HG03460 (cell line): ENCODE results near the gene PCBP3.

Experiments
- ATAC-seq: cut with Tn5 transposase; IDR thresholded peaks from one replicate; pipeline ENCODE4 v1.9.1; 2021; ENCODE audit not compliant: unreplicated experiment

Gene PCBP3

GRCh38 chr21:45918835-45919447, 275.4 kb downstream of the PCBP3 start:
- no peak for ATAC-seq

DNA sequence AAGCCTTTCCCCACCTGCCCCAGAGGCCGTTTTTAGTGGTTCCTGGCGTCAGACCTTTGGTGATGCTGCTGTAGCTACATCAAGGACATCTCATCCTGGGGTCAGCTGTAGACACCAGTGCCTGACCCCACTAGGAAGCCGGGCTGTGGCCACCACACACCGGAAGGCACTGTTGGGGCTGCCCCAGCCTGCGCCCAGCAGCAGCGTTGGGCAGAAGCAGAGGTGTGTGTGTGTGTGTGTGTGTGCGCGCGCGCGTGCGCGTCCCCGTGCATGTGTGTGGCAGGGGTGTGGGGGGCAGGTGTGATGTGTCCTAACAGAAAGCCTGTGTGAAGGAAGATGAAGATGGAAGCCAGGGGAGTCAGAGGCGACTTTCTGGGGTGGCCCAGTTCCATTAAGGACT, 276.1 kb downstream of the PCBP3 start:
- ATAC-seq, result no peak

- no peak for ATAC-seq
Measured at GRCh38 chr21:45920824-45921600, 277.5 kb downstream of the PCBP3 start.

DNA sequence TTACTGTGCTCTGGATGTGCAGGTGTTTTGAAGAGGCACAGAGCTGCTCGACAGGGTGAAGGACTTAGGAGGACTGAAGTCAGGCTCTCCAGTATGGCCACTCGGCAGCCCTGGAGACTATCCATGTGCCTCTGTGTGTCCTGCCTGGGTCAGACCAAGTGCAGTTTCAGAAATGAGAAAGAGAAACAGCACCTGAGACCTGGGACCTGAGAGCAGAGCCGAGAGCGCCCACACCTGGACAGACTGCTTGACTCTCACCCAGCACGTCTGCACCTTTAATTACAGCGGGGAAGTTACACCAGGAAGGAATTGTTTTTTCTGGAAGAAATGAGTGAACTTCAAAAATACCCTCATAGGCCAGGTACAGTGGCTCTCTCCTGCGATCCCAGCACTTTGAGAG, 278.4 kb downstream of the PCBP3 start:
- no peak for ATAC-seq

DNA sequence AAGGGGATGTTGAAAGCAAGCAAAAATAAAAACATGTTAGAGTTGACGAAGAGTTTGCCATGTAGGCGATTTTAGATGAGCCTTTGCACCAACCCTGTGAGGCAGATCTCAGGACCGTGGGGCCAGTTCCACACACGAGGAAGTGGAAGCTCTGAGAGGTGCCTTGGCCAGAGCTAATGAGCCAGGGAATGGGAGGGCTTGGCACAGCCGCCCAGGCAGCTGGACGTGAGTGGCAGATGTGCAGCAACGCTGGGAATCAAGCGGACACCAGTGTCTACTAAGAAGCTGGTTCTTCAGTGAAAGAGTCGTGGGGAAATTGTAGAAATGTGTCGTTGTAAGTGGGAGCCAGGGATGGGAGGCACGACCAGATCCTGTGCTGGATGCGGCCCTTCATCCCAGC, 279.1 kb downstream of the PCBP3 start:
- no peak for ATAC-seq

- no peak for ATAC-seq
Measured at GRCh38 chr21:45923146-45923545, 279.6 kb downstream of the PCBP3 start.

DNA sequence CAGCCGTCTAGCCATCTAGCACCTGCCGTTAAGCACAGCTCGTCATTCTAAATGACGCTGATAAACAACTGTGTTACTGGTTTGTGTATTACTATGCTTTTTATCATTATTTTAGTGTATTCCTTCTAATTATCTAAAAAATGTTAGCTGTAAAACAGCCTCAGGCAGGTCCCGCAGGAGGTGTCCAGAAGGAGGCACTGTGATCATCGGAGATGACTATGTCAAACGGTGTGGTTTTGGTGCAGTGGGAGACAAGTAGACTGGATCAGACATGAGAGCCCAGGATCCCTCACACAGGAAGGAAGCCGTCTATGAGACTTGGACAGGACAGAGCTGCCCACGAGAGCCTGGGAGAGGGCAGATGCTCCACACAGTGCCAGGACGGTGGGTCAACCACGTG, 282.8 kb downstream of the PCBP3 start:
- ATAC-seq, result no peak

- ATAC-seq, result no peak
Measured at GRCh38 chr21:45927032-45927431, 283.5 kb downstream of the PCBP3 start.

DNA sequence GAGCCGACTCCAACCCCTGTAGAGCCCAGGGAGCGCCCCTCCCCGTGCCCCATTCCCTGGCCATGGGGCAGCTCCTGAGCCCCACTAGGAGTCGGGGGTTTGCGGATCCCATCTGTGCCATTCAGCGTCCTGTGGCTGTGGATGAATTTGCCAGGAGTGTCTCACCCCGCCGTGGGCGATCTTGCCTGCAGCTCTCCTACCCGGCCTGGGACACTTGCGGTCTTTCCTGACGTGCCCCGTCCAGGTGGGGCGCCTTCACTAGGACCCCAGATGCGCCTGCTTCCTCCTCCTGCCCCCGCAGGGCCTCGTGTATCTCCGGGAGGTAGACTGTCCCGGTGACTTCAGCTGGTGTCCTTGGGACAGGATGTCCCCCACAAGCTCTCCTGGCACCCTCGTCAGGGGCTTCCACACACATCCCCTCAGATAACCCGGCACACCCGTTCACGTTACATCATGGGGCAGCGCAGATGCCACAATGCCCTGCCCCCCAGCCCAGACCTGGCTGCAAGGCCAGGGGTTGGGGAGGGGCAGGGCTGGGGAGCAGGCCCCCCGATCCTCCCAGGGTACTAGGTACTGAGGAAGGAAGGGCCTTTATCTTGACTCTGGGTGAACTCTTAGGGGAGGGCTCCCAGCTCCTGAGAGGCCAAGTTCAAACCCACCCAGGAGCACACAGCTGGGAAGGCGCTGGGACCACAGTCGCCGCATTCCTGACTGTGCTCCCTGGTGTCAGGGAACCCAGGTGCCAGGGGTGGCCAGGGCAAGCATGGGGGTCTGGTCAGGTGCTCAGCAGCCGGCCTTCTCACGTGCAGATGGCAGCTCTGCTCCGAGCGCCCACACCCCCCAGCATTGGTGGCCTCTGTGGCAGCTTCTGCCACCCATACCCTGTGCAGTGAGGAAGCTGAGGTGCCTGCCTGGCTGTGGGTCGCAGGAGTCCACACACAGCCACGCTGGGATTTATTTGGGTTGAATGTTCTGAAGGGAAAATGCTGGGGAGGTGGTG, 284.6 kb downstream of the PCBP3 start:
- ATAC-seq, result no peak

GRCh38 chr21:45929449-45929848, 285.9 kb downstream of the PCBP3 start:
- ATAC-seq, result no peak

DNA sequence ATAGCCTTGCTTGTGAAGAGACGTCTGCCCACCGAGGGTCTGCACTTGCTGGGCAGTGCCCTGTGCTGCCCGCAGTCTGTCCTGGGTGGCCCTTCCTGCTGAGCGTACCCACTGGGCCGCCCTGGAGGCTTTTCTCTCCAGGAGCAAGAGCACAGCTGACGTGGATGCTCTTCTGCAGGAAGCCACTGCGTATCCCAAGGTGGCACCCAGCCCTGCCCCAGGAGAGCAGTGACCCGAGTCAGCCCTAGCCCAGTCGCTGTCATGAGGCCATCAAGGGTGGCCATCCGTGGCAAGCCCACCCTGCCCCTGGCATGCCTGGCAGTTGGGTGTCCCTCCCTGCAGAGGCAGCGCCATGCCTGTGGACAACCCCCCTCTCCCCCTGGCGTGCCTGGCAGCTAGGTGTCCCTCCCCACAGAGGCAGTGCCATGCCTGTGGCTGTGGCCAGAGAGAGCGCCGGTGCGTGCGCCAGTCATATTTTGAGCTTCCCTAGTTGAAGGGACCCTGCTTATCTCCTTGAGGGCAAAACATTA, 286.8 kb downstream of the PCBP3 start:
- ATAC-seq, result no peak

- ATAC-seq, result no peak
Measured at GRCh38 chr21:45930792-45931191, 287.3 kb downstream of the PCBP3 start.

- no peak for ATAC-seq
Measured at GRCh38 chr21:45931397-45931969, 288.0 kb downstream of the PCBP3 start.

DNA sequence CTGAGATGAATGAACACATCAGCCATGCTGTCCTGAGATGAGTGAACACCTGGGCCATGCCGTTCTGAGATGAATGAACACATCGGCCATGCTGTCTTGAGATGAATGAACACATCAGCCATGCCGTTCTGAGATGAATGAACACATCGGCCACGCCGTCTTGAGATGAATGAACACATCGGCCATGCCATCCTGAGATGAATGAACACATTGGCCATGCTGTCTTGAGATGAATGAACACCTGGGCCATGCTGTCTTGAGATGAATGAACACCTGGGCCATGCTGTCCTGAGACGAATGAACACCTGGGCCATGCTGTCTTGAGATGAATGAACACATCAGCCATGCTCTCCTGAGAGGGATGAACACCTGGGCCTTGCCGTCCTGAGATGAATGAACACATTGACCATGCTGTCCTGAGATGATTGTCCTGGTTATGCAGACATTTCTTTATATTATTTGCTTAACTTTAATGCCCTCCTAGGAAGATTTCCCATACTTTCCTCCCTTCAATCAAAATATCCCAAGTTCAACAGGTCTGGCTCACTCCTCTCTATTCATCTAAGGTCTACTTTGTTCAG, 289.5 kb downstream of the PCBP3 start:
- no peak for ATAC-seq

DNA sequence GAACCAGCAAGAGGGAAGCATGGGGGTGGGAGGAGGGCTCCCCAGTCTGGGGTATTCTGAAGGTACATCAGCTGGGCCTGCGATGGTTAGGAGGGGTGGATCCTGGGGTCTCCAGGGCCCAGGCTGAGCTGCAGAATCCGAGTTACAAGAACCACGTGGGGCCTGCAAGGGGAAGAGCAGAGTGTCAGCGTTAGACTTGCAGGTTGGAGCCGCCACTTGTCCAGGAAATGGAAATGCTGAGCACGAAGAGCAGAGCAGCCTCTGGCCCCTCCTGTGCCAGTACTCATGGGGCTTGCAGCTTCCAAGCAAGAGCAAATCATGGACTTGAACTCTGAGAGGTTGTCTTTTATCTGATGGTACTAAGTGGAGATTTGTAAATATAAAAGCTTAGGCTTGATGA, 290.6 kb downstream of the PCBP3 start:
- ATAC-seq, result no peak

- ATAC-seq, result no peak
Measured at GRCh38 chr21:45934554-45934953, 291.0 kb downstream of the PCBP3 start.

DNA sequence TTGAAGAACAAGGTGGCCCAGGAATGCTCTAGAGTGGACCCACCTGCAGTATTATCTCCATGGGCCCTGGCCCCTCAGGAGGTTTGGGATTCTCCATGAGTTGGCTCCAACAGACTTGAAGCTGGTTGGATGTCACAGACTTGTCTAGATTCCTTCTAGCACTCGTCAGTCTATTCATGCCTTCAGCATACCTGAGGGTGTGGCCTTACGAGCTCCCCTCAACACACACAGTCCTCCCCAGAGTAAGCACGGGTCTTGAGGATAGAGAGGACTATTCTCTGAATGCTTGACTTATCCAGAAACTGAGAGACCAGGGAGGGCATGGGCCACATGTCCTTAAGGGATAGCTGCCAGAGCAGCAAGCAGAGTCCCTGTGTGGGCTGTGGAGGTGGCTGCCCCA, 292.1 kb downstream of the PCBP3 start:
- no peak for ATAC-seq

GRCh38 chr21:45937721-45938452, 294.4 kb downstream of the PCBP3 start:
- ATAC-seq, result no peak

DNA sequence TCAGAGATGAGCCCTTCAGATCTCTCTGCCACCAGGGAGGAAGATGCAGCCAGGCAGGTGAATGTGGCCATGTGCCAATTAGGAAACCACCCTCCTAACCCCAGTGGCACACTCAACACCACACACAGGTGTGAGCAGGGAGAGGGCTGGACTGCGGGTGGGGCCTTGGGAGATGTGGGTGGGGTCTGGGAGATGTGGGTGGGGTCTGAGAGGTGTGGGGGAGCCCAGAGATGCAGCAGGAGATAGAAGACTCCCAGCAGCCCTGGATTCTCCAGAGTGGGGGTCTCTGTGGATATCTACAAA, 294.9 kb downstream of the PCBP3 start:
- no peak for ATAC-seq
